ENCODE results near the gene CCDC121.

CCDC121 gene

GRCh38 chr2:27581417-27582128 lies 47.2 kb downstream of the CCDC121 start:
- DNase-seq: no peak

Data from activated CD8-positive, alpha-beta memory T cell treated with anti-CD3 and anti-CD28 coated beads, Interleukin-2, amount 50 U/mL, for 48 hours (primary cell).